Endothelial cell of umbilical vein (primary cell): Measurements from ENCODE around the gene DNMT1. TPM values are rescaled to one million over a fixed set of nuclear protein-coding genes. Genes with fewer than 3 reads are reported as not detected.

ENCODE experiments used
- BruUV-seq: library from RNA; stranded (reverse); fragments of 400-500 nt; replicated peaks from 2 replicates; lab custom pipeline; 2021; lab: Mats Ljungman, UMichigan
- CTCF ChIA-PET: fragments of 300-600, 350-600 bp; sonication (Branson Sonifier 250); formaldehyde crosslinking; loops from one replicate; lab custom pipeline; 2021; ENCODE audit warnings: antibody characterized with exemption, inconsistent platforms; lab: Charles Lee
- POLR2A ChIA-PET: fragments of 300-600, 350-600 bp; sonication (Branson Sonifier 250); formaldehyde crosslinking; loops from one replicate; lab custom pipeline; 2021; ENCODE audit warnings: antibody characterized with exemption, inconsistent platforms; lab: Charles Lee
- DNase-seq: peaks from one replicate; pipeline ENCODE4 v3.0.0-alpha.2; 2011; ENCODE audit warnings: low read depth, low spot score
- FAIRE-seq: peaks from 2 replicates; lab custom pipeline; 2011; peaks lifted over from hg19 to GRCh38; lab: Jason Lieb, UNC
- H2AFZ ChIP-seq: 2 replicates; pipeline ENCODE4 v1.6.0; 2012; ENCODE audit warnings: low read depth, low read length, control low read depth, inconsistent platforms
- H3K27ac ChIP-seq: 2 replicates; pipeline ENCODE4 v1.5.1; 2011; ENCODE audit warnings: low read depth, mild to moderate bottlenecking, control low read depth, low read length, moderate library complexity; ENCODE audit not compliant: insufficient read depth
- H3K27me3 ChIP-seq, 2 experiments: 2 replicates each; pipeline versions ENCODE4 v1.6.0 to v1.6.1; 2011; ENCODE audit warnings: low read length in 2 of 2, mixed read lengths in 1 of 2; ENCODE audit not compliant: control insufficient read depth in 2 of 2, insufficient read depth in 2 of 2
- H3K36me3 ChIP-seq, 2 experiments: 2 replicates in 1 of 2; 3 replicates in 1 of 2; pipeline ENCODE4 v1.5.1; 2011; ENCODE audit warnings: low read length in 2 of 2, mild to moderate bottlenecking in 1 of 2, moderate library complexity in 1 of 2; ENCODE audit not compliant: control insufficient read depth in 2 of 2, insufficient read depth in 2 of 2; ENCODE audit errors: extremely low read depth in 1 of 2
- H3K4me1 ChIP-seq: 3 replicates; pipeline ENCODE4 v1.5.1; 2011; ENCODE audit warnings: mild to moderate bottlenecking, low read length; ENCODE audit not compliant: control insufficient read depth, insufficient read depth; ENCODE audit errors: extremely low read depth
- H3K4me2 ChIP-seq: 2 replicates; pipeline ENCODE4 v1.6.1; 2011; ENCODE audit warnings: low read length, control low read depth, mixed read lengths; ENCODE audit not compliant: insufficient read depth
- H3K4me3 ChIP-seq, 3 experiments: fragments of 200-600 bp in 1 of 3; sonication (generic), shearing (Covaris generic) in 1 of 3; replicated peaks in 1 of 3; 2 replicates each; pipeline ENCODE4 v1.5.1; 2011 to 2016; ENCODE audit warnings: control low read depth in 3 of 3, low read length in 3 of 3, mild to moderate bottlenecking in 2 of 3, inconsistent platforms in 1 of 3, low read depth in 1 of 3, moderate library complexity in 1 of 3; ENCODE audit not compliant: insufficient read depth in 1 of 3
- H3K79me2 ChIP-seq: 2 replicates; pipeline ENCODE4 v1.6.0; 2012; ENCODE audit warnings: low read length, inconsistent platforms; ENCODE audit not compliant: control insufficient read depth, insufficient read depth
- H3K9ac ChIP-seq: replicated peaks from 2 replicates; pipeline ENCODE3; 2011; ENCODE audit warnings: low read length, control low read depth; ENCODE audit not compliant: insufficient read depth; ENCODE audit errors: extremely low read depth
- H3K9me1 ChIP-seq: replicated peaks from 3 replicates; pipeline ENCODE4 v1.6.0; 2011; ENCODE audit warnings: mild to moderate bottlenecking, low read length; ENCODE audit not compliant: control insufficient read depth, insufficient read depth; ENCODE audit errors: extremely low read depth
- H3K9me3 ChIP-seq: replicated peaks from 2 replicates; pipeline ENCODE4 v1.5.1; 2012; ENCODE audit warnings: low read length, inconsistent platforms; ENCODE audit not compliant: control insufficient read depth, insufficient read depth
- H4K20me1 ChIP-seq: replicated peaks from 2 replicates; pipeline ENCODE3; 2011; ENCODE audit warnings: mild to moderate bottlenecking, low read length; ENCODE audit not compliant: control insufficient read depth, insufficient read depth; ENCODE audit errors: extremely low read depth
- EZH2 ChIP-seq: IDR thresholded peaks from 2 replicates; pipeline ENCODE4 v1.6.1; 2012; ENCODE audit warnings: borderline replicate concordance, low read depth, mild to moderate bottlenecking, moderate library complexity, low read length, inconsistent platforms; ENCODE audit not compliant: severe bottlenecking
- FOS ChIP-seq: IDR thresholded peaks from 2 replicates; pipeline ENCODE4 v1.6.1; 2011; ENCODE audit warnings: mild to moderate bottlenecking, low read length, moderate library complexity, borderline replicate concordance; ENCODE audit not compliant: insufficient read depth
- GATA2 ChIP-seq: IDR thresholded peaks from 2 replicates; pipeline ENCODE4 v1.7.0; 2011; ENCODE audit warnings: low read depth, mild to moderate bottlenecking, moderate library complexity, mixed read lengths, low read length; ENCODE audit not compliant: insufficient read length, insufficient read depth
- JUN ChIP-seq: IDR thresholded peaks from 2 replicates; pipeline ENCODE4 v1.6.1; 2011; ENCODE audit warnings: borderline replicate concordance, low read depth; ENCODE audit not compliant: insufficient read length, insufficient read depth
- MYC ChIP-seq: IDR thresholded peaks from one replicate; pipeline ENCODE4 v1.6.1; 2011; ENCODE audit warnings: mild to moderate bottlenecking, low read depth, low read length
- POLR2A ChIP-seq: IDR thresholded peaks from 2 replicates; pipeline ENCODE4 v1.6.1; 2012; ENCODE audit warnings: low read depth, mild to moderate bottlenecking, control low read depth, low read length
- dilution Hi-C: fragments of 300-500 bp; cut with MboI; formaldehyde crosslinking; loops from one replicate; pipeline ENCODE4 v1.15.0; 2019; ENCODE audit warnings: low sequenced_read_pairs; ENCODE audit not compliant: extremely low pct_ligation_motif_present
- intact Hi-C: fragments of 100-400 bp; cut with micrococcal nuclease; formaldehyde crosslinking; loops from one replicate; pipeline ENCODE4 v1.10.0; 2022
- polyA plus RNA-seq, 4 experiments: library from polyadenylated mRNA; depleted of rRNA in 3 of 4; stranded (reverse) in 3 of 4; unstranded in 1 of 4; fragments of >200 nt; gene quantifications; 2 replicates each; pipeline versions ENCODE4 v1.2.1 to v1.2.3, GENCODE V29; 2011 to 2012; ENCODE audit warnings: missing spikeins in 1 of 4
- total RNA-seq: library from RNA; stranded (reverse); gene quantifications from 2 replicates; pipeline ENCODE4 v1.2.3, GENCODE V29; 2021
- TF ChIP-seq, protein P1 (sequence below): IDR thresholded peaks from 2 replicates; pipeline ENCODE4 v1.6.1; 2011; ENCODE audit not compliant: insufficient read depth, insufficient read length
- TF ChIP-seq, protein P2 (sequence below), 2 donors: IDR thresholded peaks; 1 replicate in 1 of 2; 2 replicates in 1 of 2; pipeline ENCODE4 v1.5.1; 2011; ENCODE audit warnings: low read length in 2 of 2, mild to moderate bottlenecking in 2 of 2, moderate library complexity in 2 of 2, control low read depth in 1 of 2, inconsistent platforms in 1 of 2, low read depth in 1 of 2; ENCODE audit not compliant: insufficient read depth in 1 of 2; ENCODE audit errors: extremely low read depth in 1 of 2

DNMT1 gene
- total and polyA plus RNA-seq, 2 donors (not counting 3 experiments of a cell fraction or from before 2014, with no cell fraction given) = 53.4 to 165 TPM

DNA sequence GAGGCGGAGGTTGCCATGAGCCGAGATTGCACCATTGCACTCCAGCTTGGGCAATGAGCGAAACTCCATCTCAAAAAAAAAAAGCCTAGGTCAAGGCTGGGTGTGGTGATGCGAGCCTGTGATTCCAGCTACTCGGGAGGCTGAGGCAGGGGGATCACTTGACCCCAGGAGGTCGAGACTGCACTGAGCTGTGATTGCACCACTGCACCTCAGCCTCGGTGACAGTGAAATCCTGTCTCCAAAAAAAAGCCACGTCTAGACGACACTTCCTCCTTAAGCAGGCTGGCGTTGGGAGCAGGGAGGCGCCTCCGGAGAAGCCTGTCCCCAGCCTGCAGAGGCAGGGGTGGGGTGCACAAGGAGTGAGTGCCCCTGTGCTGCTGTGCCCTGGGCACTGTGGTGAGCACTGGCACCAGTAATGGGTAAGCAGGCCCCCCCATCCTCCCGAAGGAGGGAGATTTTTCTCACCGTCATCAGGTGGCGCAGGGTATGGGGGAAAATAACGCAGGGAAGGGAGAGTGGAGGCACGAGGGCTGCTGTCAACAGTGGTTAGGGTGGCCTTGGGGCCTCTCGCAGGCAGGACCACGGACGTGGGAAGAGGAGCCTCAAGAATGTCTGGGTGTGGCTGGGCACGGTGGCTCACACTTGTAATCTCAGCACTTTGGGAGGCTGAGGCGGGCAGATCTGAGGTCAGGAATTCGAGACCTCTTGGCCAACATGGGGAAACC, 82.6 kb downstream of the DNMT1 start:
- Histone ChIP-seq H3K27me3 (no peaks in the 10 kb centered on the region), H3K4me3 (no peak overlapping the region), H3K4me1 (peaks cover 4% of the 10 kb centered on the region), H2AFZ (no peak overlapping the region), H3K27ac (no peak overlapping the region), H3K9me1 (no peaks in the 10 kb centered on the region), H3K79me2 (peaks cover 18% of the 10 kb centered on the region), H3K36me3 (peaks cover 8 to 56% of the 10 kb centered on the region in 2 experiments), H3K4me2 (no peak overlapping the region), H4K20me1 (no peaks in the 10 kb centered on the region), H3K9ac (no peak overlapping the region), H3K9me3 (no peaks in the 10 kb centered on the region)
- intact Hi-C loops = no loop called here
- ChIA-PET CTCF (no interaction called here), POLR2A (no interaction called here)
- BruUV-seq = no TSS peak
- TF ChIP-seq JUN = no peak
- no peak for TF ChIP-seq POLR2A
- TF ChIP-seq, protein P1, sequence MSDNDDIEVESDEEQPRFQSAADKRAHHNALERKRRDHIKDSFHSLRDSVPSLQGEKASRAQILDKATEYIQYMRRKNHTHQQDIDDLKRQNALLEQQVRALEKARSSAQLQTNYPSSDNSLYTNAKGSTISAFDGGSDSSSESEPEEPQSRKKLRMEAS = no peak
- no peak for TF ChIP-seq MYC
- TF ChIP-seq FOS = no peak
- no peak for TF ChIP-seq EZH2
- TF ChIP-seq GATA2 = no peak
- TF ChIP-seq, protein P2, sequence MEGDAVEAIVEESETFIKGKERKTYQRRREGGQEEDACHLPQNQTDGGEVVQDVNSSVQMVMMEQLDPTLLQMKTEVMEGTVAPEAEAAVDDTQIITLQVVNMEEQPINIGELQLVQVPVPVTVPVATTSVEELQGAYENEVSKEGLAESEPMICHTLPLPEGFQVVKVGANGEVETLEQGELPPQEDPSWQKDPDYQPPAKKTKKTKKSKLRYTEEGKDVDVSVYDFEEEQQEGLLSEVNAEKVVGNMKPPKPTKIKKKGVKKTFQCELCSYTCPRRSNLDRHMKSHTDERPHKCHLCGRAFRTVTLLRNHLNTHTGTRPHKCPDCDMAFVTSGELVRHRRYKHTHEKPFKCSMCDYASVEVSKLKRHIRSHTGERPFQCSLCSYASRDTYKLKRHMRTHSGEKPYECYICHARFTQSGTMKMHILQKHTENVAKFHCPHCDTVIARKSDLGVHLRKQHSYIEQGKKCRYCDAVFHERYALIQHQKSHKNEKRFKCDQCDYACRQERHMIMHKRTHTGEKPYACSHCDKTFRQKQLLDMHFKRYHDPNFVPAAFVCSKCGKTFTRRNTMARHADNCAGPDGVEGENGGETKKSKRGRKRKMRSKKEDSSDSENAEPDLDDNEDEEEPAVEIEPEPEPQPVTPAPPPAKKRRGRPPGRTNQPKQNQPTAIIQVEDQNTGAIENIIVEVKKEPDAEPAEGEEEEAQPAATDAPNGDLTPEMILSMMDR (IDR thresholded peaks at IDR 0.05; ENCODE audit: extremely low read depth in 1 of 2, insufficient read depth in 1 of 2, low read depth in 1 of 2, low read length in 2 of 2) = no peak
- FAIRE-seq (no peak), DNase-seq (no peak)
- dilution Hi-C loops = no loop called here
